HG03571 (cell line): ENCODE data around the gene PCDH17.

ENCODE experiments used
- ATAC-seq: cut with Tn5 transposase; IDR thresholded peaks from one replicate; pipeline ENCODE4 v1.9.1; 2021; ENCODE audit not compliant: unreplicated experiment

Gene PCDH17

DNA sequence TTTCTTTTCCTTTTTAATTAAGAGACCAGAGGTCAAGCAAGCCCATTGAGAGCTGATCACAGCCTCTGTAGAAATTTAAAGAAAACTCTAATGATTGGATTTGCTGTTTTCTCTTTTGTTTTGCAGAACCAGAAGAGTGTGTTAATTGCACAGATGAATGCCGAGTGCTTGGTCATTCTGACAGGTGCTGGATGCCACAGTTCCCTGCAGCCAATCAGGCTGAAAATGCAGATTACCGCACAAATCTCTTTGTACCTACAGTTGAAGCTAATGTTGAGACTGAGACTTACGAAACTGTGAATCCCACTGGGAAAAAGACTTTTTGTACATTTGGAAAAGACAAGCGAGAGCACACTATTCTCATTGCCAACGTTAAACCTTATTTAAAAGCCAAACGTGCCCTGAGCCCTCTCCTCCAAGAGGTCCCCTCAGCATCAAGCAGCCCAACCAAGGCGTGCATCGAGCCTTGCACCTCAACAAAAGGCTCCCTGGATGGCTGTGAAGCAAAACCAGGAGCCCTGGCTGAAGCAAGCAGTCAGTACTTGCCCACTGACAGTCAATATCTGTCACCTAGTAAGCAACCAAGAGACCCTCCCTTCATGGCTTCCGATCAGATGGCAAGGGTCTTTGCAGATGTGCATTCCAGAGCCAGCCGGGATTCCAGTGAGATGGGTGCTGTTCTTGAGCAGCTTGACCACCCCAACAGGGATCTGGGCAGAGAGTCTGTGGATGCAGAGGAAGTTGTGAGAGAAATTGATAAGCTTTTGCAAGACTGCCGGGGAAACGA lies 93.1 kb downstream of the PCDH17 start:
- ATAC-seq = no peak

DNA sequence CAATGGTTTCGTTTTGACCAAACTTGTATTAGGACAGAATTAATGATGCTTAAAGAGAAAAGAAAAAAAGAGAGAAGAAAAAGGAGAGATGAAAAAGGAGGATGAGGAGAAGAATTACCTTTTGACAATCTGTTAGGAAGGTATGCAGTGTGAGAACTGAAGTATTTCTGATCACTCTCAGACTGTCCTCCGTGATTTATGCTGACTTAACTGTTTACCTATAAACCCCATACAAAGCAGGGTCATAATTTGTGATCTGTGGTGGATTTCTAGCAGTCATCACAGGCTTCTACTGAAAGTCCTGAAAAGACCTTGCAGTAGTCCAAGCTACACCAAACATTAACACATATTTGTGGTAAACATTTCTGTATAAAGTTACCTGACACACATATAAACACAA lies 93.9 kb downstream of the PCDH17 start:
- ATAC-seq = no peak

DNA sequence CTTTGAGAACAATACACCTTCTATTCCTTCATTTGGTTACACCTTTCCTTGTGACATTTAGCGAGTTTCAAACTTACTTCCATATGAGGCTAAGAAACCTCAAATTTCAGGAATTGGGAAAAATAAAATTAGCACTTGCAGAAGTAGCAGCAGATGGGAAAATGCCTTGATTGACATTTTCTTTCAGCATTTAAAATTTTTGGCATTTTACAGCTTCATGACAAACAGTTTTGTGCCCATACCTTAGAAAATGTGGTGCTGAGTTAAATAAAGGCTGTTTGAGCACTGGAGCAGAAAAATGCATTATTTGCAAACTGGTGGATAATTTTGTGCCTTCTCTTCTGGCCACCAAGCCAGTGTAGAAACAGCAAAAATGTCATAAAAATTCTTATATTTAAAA lies 95.4 kb downstream of the PCDH17 start:
- ATAC-seq = no peak

DNA sequence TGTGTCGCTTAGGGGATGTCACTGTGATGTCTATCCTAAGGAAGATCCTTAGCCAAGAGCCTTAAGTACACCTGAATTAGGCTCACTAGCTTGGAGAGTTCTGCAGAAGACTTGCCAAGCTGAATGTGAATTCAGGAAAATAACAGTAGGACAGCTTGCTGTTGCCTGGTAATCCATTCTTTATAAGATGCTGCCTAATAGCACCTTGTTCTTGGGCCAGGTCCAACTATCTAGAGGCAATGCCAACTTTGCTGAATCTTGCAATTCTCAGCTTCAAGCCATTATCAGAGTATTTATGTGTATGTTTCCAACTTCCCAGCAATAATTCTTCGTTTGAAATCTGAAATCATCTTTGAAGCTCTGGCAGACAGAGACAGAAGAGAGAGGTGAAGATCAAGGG lies 102.8 kb downstream of the PCDH17 start:
- ATAC-seq = no peak

DNA sequence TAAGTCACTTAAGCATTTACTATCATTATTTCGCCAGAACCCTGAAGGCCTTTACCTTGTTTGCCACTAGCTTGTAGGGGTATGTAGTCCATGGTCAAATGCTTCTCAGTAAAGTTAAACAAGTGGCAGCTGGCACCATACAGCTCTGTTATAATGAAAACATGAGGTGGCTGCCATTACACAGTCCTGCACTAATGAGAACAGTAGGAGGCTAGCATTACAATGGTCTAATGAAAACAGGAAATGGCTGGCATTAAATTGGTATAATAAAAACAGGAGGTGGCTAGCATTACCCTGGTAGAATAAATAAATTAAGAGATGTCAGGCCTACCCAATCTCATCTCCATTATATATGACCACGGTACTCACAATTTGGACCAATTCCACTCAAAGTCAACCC lies 107.5 kb downstream of the PCDH17 start:
- no peak for ATAC-seq

DNA sequence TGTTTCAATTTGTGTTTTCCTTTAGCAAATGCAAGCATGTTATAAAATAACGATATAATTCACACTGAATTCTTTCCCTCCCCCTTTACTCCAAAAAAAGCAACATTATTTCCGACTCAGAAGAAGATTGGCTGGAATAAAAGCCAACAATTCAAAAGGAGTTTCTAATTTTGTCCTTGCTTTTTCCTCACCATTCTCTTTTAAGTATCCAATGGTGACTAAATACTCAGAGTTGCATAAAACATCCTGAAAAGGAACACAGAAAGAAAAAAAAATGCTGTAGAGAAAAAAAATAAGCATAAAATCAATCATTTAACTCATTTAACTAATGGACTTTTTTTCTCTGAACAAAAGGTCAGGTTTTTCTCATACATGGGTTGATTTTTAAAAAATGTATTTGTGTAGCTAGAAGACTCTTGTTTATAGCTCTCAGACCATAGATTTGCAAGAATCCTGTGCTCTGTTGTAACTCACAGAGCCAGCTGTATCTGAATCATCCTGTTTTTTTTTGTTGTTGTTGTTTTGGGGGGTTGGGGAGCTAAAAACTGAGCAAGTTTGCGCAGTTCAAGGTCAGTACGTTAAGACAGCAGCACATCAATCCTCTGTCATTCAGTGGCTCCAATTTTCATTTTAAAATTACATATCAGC lies 108.1 kb downstream of the PCDH17 start:
- no peak for ATAC-seq

DNA sequence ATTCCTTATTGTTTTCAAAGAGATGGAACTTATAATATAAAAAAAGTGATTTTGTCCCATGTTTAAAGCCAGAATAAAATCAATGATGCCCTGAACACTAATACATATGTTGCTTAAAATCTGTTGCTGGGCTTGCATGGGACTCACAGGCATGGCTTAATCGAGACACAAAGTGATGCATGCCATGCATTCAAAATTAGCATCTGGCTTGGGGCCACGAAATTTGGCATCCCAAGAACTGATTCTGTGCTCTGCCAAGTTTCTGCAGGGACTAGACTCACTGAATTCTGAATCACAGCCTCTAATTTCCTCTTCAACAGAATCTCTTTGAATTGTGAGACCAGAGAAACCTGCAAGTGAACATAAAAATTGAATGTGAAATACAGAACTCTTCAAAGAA lies 109.2 kb downstream of the PCDH17 start:
- no peak for ATAC-seq

DNA sequence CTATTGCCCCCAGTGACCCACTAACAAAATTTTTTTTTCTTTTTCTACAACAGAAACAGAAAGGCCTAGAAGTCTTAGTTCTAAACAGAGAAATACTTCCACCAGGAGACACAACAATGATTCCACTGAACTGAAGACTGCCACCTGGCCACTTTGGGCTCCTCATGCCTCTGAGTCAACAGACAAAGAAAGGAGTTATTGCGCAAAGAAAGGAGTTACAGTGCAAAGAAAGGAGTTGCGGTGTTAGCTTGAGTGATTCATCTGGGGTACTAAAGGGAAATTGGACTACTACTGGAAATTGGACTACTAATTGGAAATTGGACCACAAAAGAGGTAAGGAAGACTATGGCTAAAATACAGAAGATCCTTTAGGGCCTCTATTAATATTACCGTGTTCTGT lies 116.6 kb downstream of the PCDH17 start:
- no peak for ATAC-seq

DNA sequence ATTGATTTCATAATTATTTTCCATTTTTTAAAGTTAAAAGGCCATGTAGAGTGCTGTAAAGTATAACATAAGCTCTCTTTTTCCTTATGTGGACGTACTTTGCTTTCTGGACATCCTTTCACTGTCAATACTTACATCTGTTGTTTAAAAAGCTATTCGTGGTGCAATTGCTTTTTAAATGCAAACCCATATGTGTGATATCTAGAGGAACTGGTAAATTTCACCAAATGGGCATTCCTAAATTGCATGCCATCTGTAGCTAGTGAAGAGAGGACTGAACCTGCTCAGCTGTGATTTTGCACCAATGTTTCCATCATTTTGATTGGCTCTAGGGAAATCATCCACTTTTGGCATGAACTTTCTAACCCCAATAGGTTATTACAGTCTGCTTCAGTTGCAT lies 129.4 kb downstream of the PCDH17 start:
- no peak for ATAC-seq

DNA sequence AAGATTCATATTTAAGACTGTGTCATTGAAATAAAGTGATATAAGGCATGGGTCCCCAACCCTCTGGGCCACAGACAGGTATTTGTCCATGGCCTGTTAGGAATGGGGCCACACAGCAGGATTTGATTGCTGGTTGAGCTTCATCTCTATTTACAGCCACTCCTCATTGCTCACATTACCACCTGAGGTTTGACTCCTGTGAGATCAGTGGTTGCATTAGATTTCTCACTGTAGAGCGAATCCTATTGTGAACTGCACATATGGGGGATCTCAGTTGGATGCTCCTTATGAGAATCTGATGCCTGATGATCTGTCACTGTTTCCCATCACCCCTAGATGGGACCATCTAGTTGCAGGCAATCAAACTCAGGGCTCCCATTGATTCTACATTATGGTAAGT lies 132.1 kb downstream of the PCDH17 start:
- ATAC-seq = no peak
